GM18868 (cell line): ENCODE measurements around the gene SNX20.

Experiments
- ATAC-seq: cut with Tn5 transposase; IDR thresholded peaks from one replicate; pipeline ENCODE4 v1.9.1; 2021; ENCODE audit warnings: mild to moderate bottlenecking, moderate library complexity; ENCODE audit not compliant: unreplicated experiment

Gene SNX20

GRCh38 chr16:50637716-50638602, 43.2 kb downstream of the SNX20 start:
- ATAC-seq, result no peak

- ATAC-seq, result no peak
Observed at GRCh38 chr16:50636753-50637374, 44.2 kb downstream of the SNX20 start.

- no peak for ATAC-seq
Observed at GRCh38 chr16:50635505-50636392, 45.4 kb downstream of the SNX20 start.

- ATAC-seq, result no peak
Observed at GRCh38 chr16:50634947-50635346, 46.2 kb downstream of the SNX20 start.

- ATAC-seq, result no peak
Observed at GRCh38 chr16:50634090-50634489, 47.0 kb downstream of the SNX20 start.

- ATAC-seq, result no peak
Observed at GRCh38 chr16:50632927-50633800, 47.9 kb downstream of the SNX20 start.

GRCh38 chr16:50631985-50632576, 49.0 kb downstream of the SNX20 start:
- ATAC-seq, result no peak

- ATAC-seq, result no peak
Observed at GRCh38 chr16:50631249-50631984, 49.7 kb downstream of the SNX20 start.

- no peak for ATAC-seq
Observed at GRCh38 chr16:50630394-50631020, 50.6 kb downstream of the SNX20 start.

- ATAC-seq, result no peak
Observed at GRCh38 chr16:50629334-50629733, 51.8 kb downstream of the SNX20 start.

GRCh38 chr16:50628156-50628802, 52.8 kb downstream of the SNX20 start:
- no peak for ATAC-seq

GRCh38 chr16:50627419-50627818, 53.7 kb downstream of the SNX20 start:
- ATAC-seq, result peak; percentile 60

GRCh38 chr16:50626868-50627267, 54.2 kb downstream of the SNX20 start:
- ATAC-seq, result no peak

GRCh38 chr16:50625374-50625773, 55.7 kb downstream of the SNX20 start:
- ATAC-seq, result no peak

- ATAC-seq, result no peak
Observed at GRCh38 chr16:50624449-50624970, 56.6 kb downstream of the SNX20 start.

GRCh38 chr16:50622643-50623369, 58.3 kb downstream of the SNX20 start:
- ATAC-seq, result no peak

GRCh38 chr16:50622029-50622428, 59.1 kb downstream of the SNX20 start:
- no peak for ATAC-seq
